OCI-LY1 (cell line): ENCODE measurements around the gene CD1E.

Experiments
- H2AFZ ChIP-seq: fragments of 200-600 bp; sonication (generic), shearing (Covaris generic); 2 replicates; pipeline ENCODE4 v1.6.0; 2014; ENCODE audit warnings: antibody characterized with exemption, mild to moderate bottlenecking, low read length
- H3F3A ChIP-seq: fragments of 200-600 bp; sonication (generic), shearing (Covaris generic); 2 replicates; pipeline ENCODE4 v1.6.0; 2014; ENCODE audit warnings: mild to moderate bottlenecking, antibody characterized with exemption, low read length, moderate library complexity; ENCODE audit not compliant: insufficient read depth
- H3K27ac ChIP-seq: fragments of 200-600 bp; sonication (generic); 2 replicates; pipeline ENCODE4 v1.5.1; 2014; ENCODE audit warnings: low read length, mixed run types, mild to moderate bottlenecking, low read depth; ENCODE audit not compliant: poor library complexity, severe bottlenecking
- H3K27me3 ChIP-seq: fragments of 200-600 bp; sonication (generic); 2 replicates; pipeline ENCODE4 v1.6.0; 2014; ENCODE audit warnings: antibody characterized with exemption, mild to moderate bottlenecking, low read length, moderate library complexity; ENCODE audit not compliant: insufficient read depth
- H3K36me3 ChIP-seq: fragments of 200-600 bp; sonication (generic); 2 replicates; pipeline ENCODE4 v1.6.1; 2014; ENCODE audit warnings: mild to moderate bottlenecking, antibody characterized with exemption, low read length, moderate library complexity, mixed read lengths; ENCODE audit not compliant: insufficient read depth
- H3K4me1 ChIP-seq: fragments of 200-600 bp; sonication (generic); 2 replicates; pipeline ENCODE4 v1.5.1; 2014; ENCODE audit warnings: mild to moderate bottlenecking, low read length, moderate library complexity; ENCODE audit not compliant: insufficient read depth, severe bottlenecking
- H3K4me2 ChIP-seq: fragments of 200-600 bp; sonication (generic), shearing (Covaris generic); 2 replicates; pipeline ENCODE4 v1.6.1; 2014; ENCODE audit warnings: low read length
- H3K4me3 ChIP-seq: fragments of 200-600 bp; sonication (generic); 2 replicates; pipeline ENCODE4 v1.5.1; 2014; ENCODE audit warnings: low read length, low read depth, mild to moderate bottlenecking, mixed read lengths; ENCODE audit not compliant: poor library complexity, severe bottlenecking
- H3K79me2 ChIP-seq: fragments of 200-600 bp; shearing (Covaris generic); 2 replicates; pipeline ENCODE4 v1.6.1; 2016; ENCODE audit warnings: mixed run types, low read length, mixed read lengths; ENCODE audit not compliant: insufficient read depth
- H3K9ac ChIP-seq: fragments of 200-600 bp; sonication (generic), shearing (Covaris generic); 2 replicates; pipeline ENCODE4 v1.6.1; 2014; ENCODE audit warnings: mild to moderate bottlenecking, low read length, mixed read lengths
- H3K9me2 ChIP-seq: fragments of 200-600 bp; sonication (generic), shearing (Covaris generic); 2 replicates; pipeline ENCODE4 v1.6.1; 2014; ENCODE audit warnings: low read depth, mild to moderate bottlenecking, low read length, mixed read lengths
- H3K9me3 ChIP-seq: fragments of 200-600 bp; shearing (Covaris generic); 2 replicates; pipeline ENCODE4 v1.6.1; 2014; ENCODE audit warnings: low read length, mixed read lengths
- H4K20me1 ChIP-seq: fragments of 200-600 bp; sonication (generic), shearing (Covaris generic); 2 replicates; pipeline ENCODE4 v1.6.0; 2016; ENCODE audit warnings: mild to moderate bottlenecking, low read length; ENCODE audit not compliant: insufficient read depth
- CTCF ChIP-seq: fragments of 200-600 bp; sonication (generic), shearing (Covaris generic); IDR thresholded peaks from 2 replicates; pipeline ENCODE4 v1.5.1; 2017; ENCODE audit warnings: mild to moderate bottlenecking, antibody characterized with exemption, low read length, moderate library complexity, mixed read lengths
- EZH2 ChIP-seq: fragments of 200-600 bp; sonication (generic), shearing (Covaris generic); IDR thresholded peaks from 2 replicates; pipeline ENCODE4 v1.8.0; 2017; ENCODE audit warnings: borderline replicate concordance, mixed run types, mild to moderate bottlenecking, antibody characterized with exemption, low read length, moderate library complexity, mixed read lengths

CD1E gene

GRCh38 chr1:158330391-158331105 is 23.1 kb upstream of the CD1E start:
- Histone ChIP-seq H3K27ac (no peak overlapping the region), H3K79me2 (no peaks in the 10 kb centered on the region), H3K9me3 (no peaks in the 10 kb centered on the region), H4K20me1 (no peaks in the 10 kb centered on the region), H3K4me3 (no peak overlapping the region), H3K4me2 (no peak overlapping the region), H3K9me2 (no peaks in the 10 kb centered on the region), H3K27me3 (no peaks in the 10 kb centered on the region), H3K36me3 (no peaks in the 10 kb centered on the region), H2AFZ (no peak overlapping the region), H3K9ac (no peak overlapping the region), H3F3A (no peaks in the 10 kb centered on the region), H3K4me1 (no peaks in the 10 kb centered on the region)
- TF ChIP-seq EZH2: no peak
- TF ChIP-seq CTCF: no peak

GRCh38 chr1:158331106-158331425 is 22.6 kb upstream of the CD1E start:
- H4K20me1 ChIP-seq: no peaks in the 10 kb centered on the region
- no peak overlapping the region for H3K4me3 ChIP-seq
- no peak overlapping the region for H3K27ac ChIP-seq
- H3K27me3 ChIP-seq: no peaks in the 10 kb centered on the region
- H3K79me2 ChIP-seq: no peaks in the 10 kb centered on the region
- H3K4me2 ChIP-seq: no peak overlapping the region
- no peaks in the 10 kb centered on the region for H3F3A ChIP-seq
- H3K9ac ChIP-seq: no peak overlapping the region
- H3K9me2 ChIP-seq: no peaks in the 10 kb centered on the region
- no peak for TF ChIP-seq EZH2
- no peak for TF ChIP-seq CTCF
- no peaks in the 10 kb centered on the region for H3K4me1 ChIP-seq
- H3K36me3 ChIP-seq: no peaks in the 10 kb centered on the region
- H3K9me3 ChIP-seq: no peaks in the 10 kb centered on the region
- no peak overlapping the region for H2AFZ ChIP-seq

- no peak within 1 kb of the TSS for H3K9ac ChIP-seq
These were observed 22.1 kb upstream of the CD1E start, which contains the start of gene CD1B for GRCh38 chr1:158331481-158332150. Gene CD1B, minus strand, starts transcription at chr1:158331531. Its CDS starts 108 bp downstream, at chr1:158331423.

More at GRCh38 chr1:158331481-158332150, 22.1 kb upstream of the CD1E start, which contains the start of gene CD1B:
- Histone ChIP-seq H3K4me2 (no peak within 1 kb of the TSS), H3K36me3 (no peaks in the 10 kb centered on the region), H2AFZ (no peak within 1 kb of the TSS), H3K27me3 (no peaks in the 10 kb centered on the region), H3F3A (no peaks in the 10 kb centered on the region), H3K4me1 (no peaks in the 10 kb centered on the region), H3K9me2 (no peaks in the 10 kb centered on the region), H3K9me3 (no peaks in the 10 kb centered on the region), H3K79me2 (no peaks in the 10 kb centered on the region), H3K27ac (no peak within 1 kb of the TSS), H4K20me1 (no peaks in the 10 kb centered on the region), H3K4me3 (no peak within 1 kb of the TSS)
- no peak for TF ChIP-seq CTCF
- TF ChIP-seq EZH2: no peak
